Keratinocyte (primary cell): ENCODE results near the gene SH2D3C. TPM values are rescaled to one million over a fixed set of nuclear protein-coding genes. Genes with fewer than 3 reads are reported as not detected.

Experiments
- DNase-seq: peaks from one replicate; pipeline ENCODE4 v3.0.0-alpha.2; 2011; ENCODE audit warnings: low read depth, missing footprints, low spot score
- FAIRE-seq: peaks from 2 replicates; lab custom pipeline; 2011; peaks lifted over from hg19 to GRCh38; lab: Jason Lieb, UNC
- H2AFZ ChIP-seq: 2 replicates; pipeline ENCODE4 v1.6.0; 2012; ENCODE audit warnings: low read length, control low read depth, inconsistent platforms; ENCODE audit not compliant: control insufficient read depth
- H3K27ac ChIP-seq: 2 replicates; pipeline ENCODE4 v1.5.1; 2011; ENCODE audit warnings: low read length; ENCODE audit not compliant: control insufficient read depth, insufficient read depth
- H3K27me3 ChIP-seq: 3 replicates; pipeline ENCODE4 v1.6.0; 2011; ENCODE audit warnings: low read length; ENCODE audit not compliant: control insufficient read depth, insufficient read depth; ENCODE audit errors: extremely low read depth
- H3K36me3 ChIP-seq, 2 experiments: 2 replicates in 1 of 2; 3 replicates in 1 of 2; pipeline ENCODE4 v1.5.1; 2011; ENCODE audit warnings: low read length in 2 of 2, mild to moderate bottlenecking in 1 of 2; ENCODE audit not compliant: control insufficient read depth in 2 of 2, insufficient read depth in 2 of 2; ENCODE audit errors: extremely low read depth in 1 of 2
- H3K4me1 ChIP-seq: 3 replicates; pipeline ENCODE4 v1.5.1; 2011; ENCODE audit warnings: low read length; ENCODE audit not compliant: control insufficient read depth, insufficient read depth; ENCODE audit errors: extremely low read depth
- H3K4me2 ChIP-seq: 3 replicates; pipeline ENCODE4 v1.6.0; 2011; ENCODE audit warnings: low read depth, low read length; ENCODE audit not compliant: control insufficient read depth, insufficient read depth; ENCODE audit errors: extremely low read depth
- H3K4me3 ChIP-seq, 3 experiments: fragments of 200-600 bp in 1 of 3; sonication (generic) in 1 of 3; 2 replicates in 2 of 3; 3 replicates in 1 of 3; pipeline ENCODE4 v1.5.1; 2011 to 2016; ENCODE audit warnings: low read length in 3 of 3, mild to moderate bottlenecking in 3 of 3, control low read depth in 2 of 3, inconsistent platforms in 1 of 3, low read depth in 1 of 3, mixed read lengths in 1 of 3, mixed run types in 1 of 3, moderate library complexity in 1 of 3; ENCODE audit not compliant: control insufficient read depth in 2 of 3, insufficient read depth in 2 of 3; ENCODE audit errors: extremely low read depth in 1 of 3
- H3K79me2 ChIP-seq: 2 replicates; pipeline ENCODE4 v1.6.0; 2012; ENCODE audit warnings: low read length; ENCODE audit not compliant: control insufficient read depth, insufficient read depth
- H3K9ac ChIP-seq: 3 replicates; pipeline ENCODE4 v1.6.0; 2011; ENCODE audit warnings: low read length; ENCODE audit not compliant: control insufficient read depth, insufficient read depth; ENCODE audit errors: extremely low read depth
- H3K9me1 ChIP-seq: 3 replicates; pipeline ENCODE4 v1.6.0; 2011; ENCODE audit warnings: low read length; ENCODE audit not compliant: control insufficient read depth, insufficient read depth; ENCODE audit errors: extremely low read depth
- H3K9me3 ChIP-seq: 2 replicates; pipeline ENCODE4 v1.5.1; 2012; ENCODE audit warnings: low read depth, low read length; ENCODE audit not compliant: control insufficient read depth
- H4K20me1 ChIP-seq: 3 replicates; pipeline ENCODE4 v1.6.0; 2011; ENCODE audit warnings: low read length; ENCODE audit not compliant: control insufficient read depth, insufficient read depth; ENCODE audit errors: extremely low read depth
- CTCF ChIP-seq, 3 experiments: IDR thresholded peaks in 1 of 3; conservative IDR thresholded peaks in 1 of 3; optimal IDR thresholded peaks in 1 of 3; 2 replicates in 2 of 3; 3 replicates in 1 of 3; pipeline versions ENCODE3 to v1.5.1; 2011; ENCODE audit warnings: low read length in 3 of 3, mild to moderate bottlenecking in 3 of 3, moderate library complexity in 2 of 3, control low read depth in 1 of 3, inconsistent platforms in 1 of 3; ENCODE audit not compliant: insufficient read depth in 2 of 3; ENCODE audit errors: extremely low read depth in 1 of 3
- EZH2 ChIP-seq: IDR thresholded peaks from one replicate; pipeline ENCODE4 v1.6.1; 2012; ENCODE audit warnings: inconsistent platforms, mild to moderate bottlenecking, low read length, moderate library complexity
- dilution Hi-C: fragments of 300-500 bp; cut with MboI; formaldehyde crosslinking; loops from one replicate; pipeline ENCODE4 v1.7.0; 2020; ENCODE audit warnings: low sequenced_read_pairs; ENCODE audit not compliant: extremely low pct_ligation_motif_present
- polyA plus RNA-seq, 5 experiments: library from polyadenylated mRNA; depleted of rRNA in 3 of 5; stranded (reverse) in 3 of 5; stranded (forward) in 1 of 5; unstranded in 1 of 5; fragments of >200 nt; gene quantifications; 1 replicate in 1 of 5; 2 replicates in 3 of 5; 3 replicates in 1 of 5; pipeline versions ENCODE4 v1.2.1 to v1.2.3, GENCODE V29; 2011 to 2012; ENCODE audit warnings: missing spikeins in 2 of 5, low read depth in 1 of 5, low replicate concordance in 1 of 5

Gene SH2D3C
- polyA plus RNA-seq, 1 donor (not counting 4 experiments of a cell fraction or from before 2014, with no cell fraction given) = 0.12 TPM

- H3K27me3 ChIP-seq = peaks cover 11% of the 10 kb centered on the region
- no peak overlapping the region for H3K9ac ChIP-seq
- no peaks in the 10 kb centered on the region for H3K36me3 ChIP-seq
- no peaks in the 10 kb centered on the region for H3K79me2 ChIP-seq
- DNase-seq = no peak
- TF ChIP-seq CTCF (optimal IDR thresholded peaks at IDR 0.05 in 1 of 3, IDR thresholded peaks at IDR 0.05 in 1 of 3, conservative IDR thresholded peaks at IDR 0.05 in 1 of 3; ENCODE audit: extremely low read depth in 1 of 3, insufficient read depth in 2 of 3, low read length in 3 of 3) (peak; percentile 21 to 75 (median 63)), EZH2 (no peak)
- FAIRE-seq = no peak
- no peak overlapping the region for H3K4me3 ChIP-seq
- dilution Hi-C loops = no loop called here
- H3K27ac ChIP-seq = no peak overlapping the region
- no peaks in the 10 kb centered on the region for H3K9me1 ChIP-seq
- H3K4me1 ChIP-seq = peaks cover 3% of the 10 kb centered on the region
- no peaks in the 10 kb centered on the region for H4K20me1 ChIP-seq
- H3K4me2 ChIP-seq = peak overlapping the region; percentile 32
- no peak overlapping the region for H2AFZ ChIP-seq
- H3K9me3 ChIP-seq = no peaks in the 10 kb centered on the region
Observed at GRCh38 chr9:127825319-127826051, 47.0 kb upstream of the SH2D3C start.

GRCh38 chr9:127822108-127822507 is 43.6 kb upstream of the SH2D3C start:
- TF ChIP-seq CTCF (optimal IDR thresholded peaks at IDR 0.05 in 1 of 3, IDR thresholded peaks at IDR 0.05 in 1 of 3, conservative IDR thresholded peaks at IDR 0.05 in 1 of 3; ENCODE audit: extremely low read depth in 1 of 3, insufficient read depth in 2 of 3, low read length in 3 of 3) (no peak), EZH2 (no peak)
- DNase-seq (no peak), FAIRE-seq (no peak)
- Histone ChIP-seq H3K4me3 (no peak overlapping the region), H3K4me2 (no peak overlapping the region), H3K9me3 (no peaks in the 10 kb centered on the region), H3K9ac (no peak overlapping the region), H4K20me1 (no peaks in the 10 kb centered on the region), H3K9me1 (no peaks in the 10 kb centered on the region), H3K36me3 (peaks cover 0 to 5% of the 10 kb centered on the region in 2 experiments), H3K79me2 (no peaks in the 10 kb centered on the region), H3K27me3 (peaks cover 11% of the 10 kb centered on the region), H3K4me1 (no peaks in the 10 kb centered on the region), H2AFZ (no peak overlapping the region), H3K27ac (no peak overlapping the region)
- dilution Hi-C loops = no loop called here
